MM.1S (cell line): ENCODE results near the gene FADS3.

ENCODE experiments used
- DNase-seq: peaks from one replicate; pipeline ENCODE4 v3.0.0-alpha.2; 2015
- H2AFZ ChIP-seq: fragments of 300-600 bp; sonication (generic); 2 replicates; pipeline ENCODE4 v1.6.0; 2016; ENCODE audit warnings: antibody characterized with exemption, low read length
- H3F3A ChIP-seq: fragments of 300-600 bp; sonication (generic); 2 replicates; pipeline ENCODE4 v1.6.1; 2016; ENCODE audit warnings: mild to moderate bottlenecking, antibody characterized with exemption, low read length, moderate library complexity, mixed read lengths; ENCODE audit not compliant: insufficient read depth
- H3K27ac ChIP-seq: fragments of 300-600 bp; sonication (generic); 2 replicates; pipeline ENCODE4 v1.5.1; 2016; ENCODE audit warnings: mild to moderate bottlenecking, low read length
- H3K27me3 ChIP-seq: fragments of 300-600 bp; sonication (generic); replicated peaks from 2 replicates; pipeline ENCODE4 v1.6.0; 2016; ENCODE audit warnings: low read length; ENCODE audit not compliant: insufficient read depth
- H3K36me3 ChIP-seq: fragments of 300-600 bp; sonication (generic); replicated peaks from 2 replicates; pipeline ENCODE4 v1.6.1; 2016; ENCODE audit warnings: mild to moderate bottlenecking, low read length, mixed read lengths; ENCODE audit not compliant: insufficient read depth
- H3K4me1 ChIP-seq: fragments of 300-600 bp; sonication (generic); 2 replicates; pipeline ENCODE4 v1.6.1; 2016; ENCODE audit warnings: low read length, mixed read lengths
- H3K4me2 ChIP-seq: fragments of 300-600 bp; sonication (generic); 2 replicates; pipeline ENCODE4 v1.6.0; 2016; ENCODE audit warnings: low read depth, low read length
- H3K4me3 ChIP-seq: fragments of 300-600 bp; sonication (generic); 2 replicates; pipeline ENCODE4 v1.5.1; 2016; ENCODE audit warnings: low read length, mixed read lengths
- H3K79me2 ChIP-seq: fragments of 300-600 bp; sonication (generic); 2 replicates; pipeline ENCODE4 v1.6.1; 2016; ENCODE audit warnings: mixed run types, low read length, mixed read lengths
- H3K9ac ChIP-seq: fragments of 300-600 bp; sonication (generic); 2 replicates; pipeline ENCODE4 v1.6.1; 2016; ENCODE audit warnings: low read length, mixed read lengths
- H3K9me2 ChIP-seq: fragments of 300-600 bp; sonication (generic); replicated peaks from 2 replicates; pipeline ENCODE4 v1.6.1; 2016; ENCODE audit warnings: mild to moderate bottlenecking, low read length, mixed read lengths; ENCODE audit not compliant: insufficient read depth
- H3K9me3 ChIP-seq: fragments of 300-600 bp; sonication (generic); replicated peaks from 2 replicates; pipeline ENCODE4 v1.6.1; 2016; ENCODE audit warnings: mild to moderate bottlenecking, low read length, mixed read lengths; ENCODE audit not compliant: insufficient read depth
- H4K20me1 ChIP-seq: fragments of 300-600 bp; sonication (generic); 2 replicates; pipeline ENCODE4 v1.6.1; 2016; ENCODE audit warnings: mild to moderate bottlenecking, low read length, moderate library complexity, mixed read lengths; ENCODE audit not compliant: insufficient read depth
- CTCF ChIP-seq: fragments of 300-600 bp; sonication (generic); IDR thresholded peaks from 2 replicates; pipeline ENCODE4 v1.5.1; 2016; ENCODE audit warnings: antibody characterized with exemption, low read length, mixed read lengths
- EZH2 ChIP-seq: fragments of 300-600 bp; sonication (generic); optimal IDR thresholded peaks from 2 replicates; pipeline ENCODE3; 2017; ENCODE audit warnings: low read depth, mild to moderate bottlenecking, antibody characterized with exemption, low read length, mixed read lengths
- EZH2phosphoT487 ChIP-seq: fragments of 300-600 bp; sonication (generic); IDR thresholded peaks from 2 replicates; pipeline ENCODE4 v1.6.1; 2018; ENCODE audit warnings: antibody characterized with exemption, low read length

FADS3 gene

DNA sequence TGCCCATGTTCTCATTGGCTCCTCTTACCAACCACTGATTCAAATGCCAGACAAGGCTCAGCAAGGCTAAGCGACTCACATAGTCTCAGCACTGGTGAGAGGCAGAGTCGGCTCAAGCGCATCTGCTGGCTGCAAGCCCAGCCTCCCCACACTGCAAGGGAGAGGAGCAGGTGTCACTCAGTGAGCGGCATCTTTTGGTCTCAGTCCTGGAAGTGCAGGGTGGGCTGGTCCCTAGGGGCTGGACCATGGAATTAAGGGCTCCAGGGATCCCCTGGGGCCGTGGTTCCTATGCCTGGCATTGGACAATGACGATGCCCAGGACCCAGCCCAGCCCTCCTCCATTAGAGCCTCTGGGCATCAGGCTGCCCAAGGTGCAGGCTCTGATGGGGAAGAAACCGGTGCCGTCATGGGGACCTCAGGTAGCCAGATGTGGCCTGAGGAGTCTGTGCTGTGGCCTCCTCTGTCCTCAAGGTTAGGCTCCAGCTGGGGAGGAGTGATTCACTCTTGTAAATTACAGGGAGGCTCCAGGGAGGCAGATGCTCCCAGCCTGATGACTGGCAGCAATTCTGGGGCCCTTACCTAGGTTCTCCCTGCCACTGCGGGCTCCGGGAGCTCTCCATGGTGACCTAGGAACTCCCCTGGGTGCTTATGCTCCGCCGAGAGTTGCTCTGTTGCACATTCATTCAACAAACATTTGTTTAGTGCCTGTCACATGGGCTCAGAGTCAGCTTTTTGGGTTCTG is 35.2 kb downstream of the FADS3 start:
- no peaks in the 10 kb centered on the region for H3K36me3 ChIP-seq
- H4K20me1 ChIP-seq: no peaks in the 10 kb centered on the region
- peaks cover 29% of the 10 kb centered on the region for H3K27me3 ChIP-seq
- no peaks in the 10 kb centered on the region for H3K9me3 ChIP-seq
- H3K4me3 ChIP-seq: no peak overlapping the region
- no peak for DNase-seq
- H3K4me1 ChIP-seq: no peaks in the 10 kb centered on the region
- H3K9me2 ChIP-seq: no peaks in the 10 kb centered on the region
- H3F3A ChIP-seq: no peaks in the 10 kb centered on the region
- TF ChIP-seq EZH2phosphoT487: no peak
- no peak for TF ChIP-seq CTCF
- no peak for TF ChIP-seq EZH2
- no peaks in the 10 kb centered on the region for H3K79me2 ChIP-seq
- H3K4me2 ChIP-seq: no peak overlapping the region
- no peak overlapping the region for H3K27ac ChIP-seq
- no peak overlapping the region for H2AFZ ChIP-seq
- no peak overlapping the region for H3K9ac ChIP-seq

DNA sequence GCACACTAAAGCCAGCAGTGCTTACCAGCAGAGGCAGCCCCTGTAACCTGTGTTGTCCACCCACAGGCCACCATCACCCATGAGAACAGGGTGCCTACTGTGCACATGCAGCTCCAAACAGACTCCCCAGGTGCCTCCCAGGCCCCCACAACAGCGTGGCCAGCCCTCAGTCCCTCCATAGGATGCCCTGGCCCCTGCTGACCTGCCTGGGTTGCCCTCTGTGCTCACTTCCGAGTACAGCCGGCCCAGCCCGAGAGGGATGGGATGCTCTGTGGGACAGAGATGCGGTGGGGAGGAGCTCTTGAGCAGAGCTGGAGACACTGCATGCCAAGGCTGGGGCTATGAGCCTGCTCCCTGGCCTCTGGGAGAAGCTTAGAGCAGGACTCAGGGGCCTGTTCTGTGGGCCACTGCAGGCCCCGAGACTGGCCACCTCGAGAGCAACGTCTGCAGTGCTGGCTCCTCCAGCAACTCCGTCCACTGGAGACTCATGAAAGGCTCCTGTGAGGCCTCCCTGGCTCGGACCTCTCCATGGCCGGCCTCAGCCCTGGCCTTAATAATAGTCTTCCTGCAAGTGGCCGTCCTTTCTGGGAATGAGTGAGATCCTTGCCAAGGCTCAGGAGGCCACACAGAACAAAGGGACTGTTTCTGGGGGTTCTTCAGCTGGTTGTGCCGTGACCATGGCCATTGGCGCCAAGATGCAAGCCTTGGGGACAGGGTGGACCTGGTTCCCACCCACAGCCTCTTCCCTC is 36.2 kb downstream of the FADS3 start:
- no peaks in the 10 kb centered on the region for H3K36me3 ChIP-seq

GRCh38 chr11:61854206-61854895 is 37.0 kb downstream of the FADS3 start:
- H3F3A ChIP-seq: no peaks in the 10 kb centered on the region
- no peaks in the 10 kb centered on the region for H3K9me3 ChIP-seq
- H3K4me1 ChIP-seq: no peaks in the 10 kb centered on the region
- no peak overlapping the region for H3K27ac ChIP-seq
- H3K9ac ChIP-seq: no peak overlapping the region
- TF ChIP-seq EZH2phosphoT487: no peak
- no peak for TF ChIP-seq EZH2
- no peak for TF ChIP-seq CTCF
- H3K4me2 ChIP-seq: no peak overlapping the region
- no peaks in the 10 kb centered on the region for H3K9me2 ChIP-seq
- no peaks in the 10 kb centered on the region for H3K79me2 ChIP-seq
- no peaks in the 10 kb centered on the region for H3K36me3 ChIP-seq
- peaks cover 35% of the 10 kb centered on the region for H3K27me3 ChIP-seq
- H2AFZ ChIP-seq: no peak overlapping the region
- no peak for DNase-seq
- H3K4me3 ChIP-seq: no peak overlapping the region
- H4K20me1 ChIP-seq: no peaks in the 10 kb centered on the region

More for the DNA sequence above, 36.2 kb downstream of the FADS3 start:
- Histone ChIP-seq H3K79me2 (no peaks in the 10 kb centered on the region), H3K27ac (no peak overlapping the region), H3K4me2 (no peak overlapping the region), H4K20me1 (no peaks in the 10 kb centered on the region), H3K27me3 (peaks cover 35% of the 10 kb centered on the region), H3K9me2 (no peaks in the 10 kb centered on the region), H3K4me1 (no peaks in the 10 kb centered on the region), H3K9me3 (no peaks in the 10 kb centered on the region), H2AFZ (no peak overlapping the region), H3F3A (no peaks in the 10 kb centered on the region), H3K4me3 (no peak overlapping the region), H3K9ac (no peak overlapping the region)
- TF ChIP-seq CTCF (no peak), EZH2phosphoT487 (no peak), EZH2 (no peak)
- DNase-seq: no peak
